ENCODE measurements around the gene RNF10. TPM values are rescaled to one million over a fixed set of nuclear protein-coding genes. Genes with fewer than 3 reads are reported as not detected.

RNF10 gene
- total RNA-seq, 1 donor = 122 TPM

DNA sequence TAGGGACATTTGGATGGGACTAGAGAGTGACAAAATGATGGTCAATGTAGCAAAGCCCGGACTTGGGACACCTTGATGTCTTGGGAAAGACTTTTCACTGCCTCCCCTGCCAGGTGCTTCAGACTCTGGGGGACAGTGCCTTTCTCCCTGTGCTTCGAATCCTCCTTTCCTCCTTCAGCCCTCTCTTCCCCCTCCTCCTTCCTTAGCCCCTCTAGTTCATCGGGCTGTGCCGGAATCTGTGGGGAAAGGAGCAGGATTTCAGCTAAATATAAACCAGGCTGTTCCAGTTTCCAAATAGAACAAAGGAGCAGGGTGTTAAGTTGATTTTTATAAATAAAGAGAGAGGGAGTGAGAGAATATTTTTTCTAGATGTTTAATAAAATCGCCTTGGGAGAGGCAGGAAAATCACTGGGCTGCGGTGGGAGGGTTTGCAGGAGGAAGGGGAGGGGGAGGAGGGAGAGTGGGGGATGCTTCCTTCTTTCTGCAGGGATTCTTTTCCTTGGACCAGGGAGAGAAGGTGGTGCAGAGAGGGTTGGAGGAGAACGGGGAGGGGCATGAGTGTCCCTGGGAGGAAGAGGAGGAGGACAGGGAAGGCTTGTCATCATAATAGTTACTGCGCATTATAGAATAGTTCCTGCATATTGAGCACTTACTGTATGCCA, 84.9 kb downstream of the RNF10 start:
- Histone ChIP-seq H3K79me2 (ENCODE audit: insufficient read depth, low read length) (no peaks in the 10 kb centered on the region), H3K4me3 (ENCODE audit: insufficient read depth, low read length) (no peak overlapping the region), H4K20me1 (ENCODE audit: insufficient read depth, low read length) (no peaks in the 10 kb centered on the region), H3K4me1 (ENCODE audit: insufficient read depth, low read length) (no peaks in the 10 kb centered on the region), H3K4me2 (ENCODE audit: insufficient read depth, low read length) (no peak overlapping the region), H3K9me3 (ENCODE audit: low read depth, low read length) (no peaks in the 10 kb centered on the region), H3K36me3 (ENCODE audit: insufficient read depth, low read length) (no peaks in the 10 kb centered on the region), H2AFZ (ENCODE audit: low read length) (no peak overlapping the region), H3K27ac (ENCODE audit: low read depth, low read length) (no peak overlapping the region), H3K27me3 (ENCODE audit: insufficient read depth, low read length) (peaks cover 24% of the 10 kb centered on the region)
- no peak for DNase-seq (ENCODE audit: insufficient read length, low spot score, missing footprints)
- TF ChIP-seq, protein P1, sequence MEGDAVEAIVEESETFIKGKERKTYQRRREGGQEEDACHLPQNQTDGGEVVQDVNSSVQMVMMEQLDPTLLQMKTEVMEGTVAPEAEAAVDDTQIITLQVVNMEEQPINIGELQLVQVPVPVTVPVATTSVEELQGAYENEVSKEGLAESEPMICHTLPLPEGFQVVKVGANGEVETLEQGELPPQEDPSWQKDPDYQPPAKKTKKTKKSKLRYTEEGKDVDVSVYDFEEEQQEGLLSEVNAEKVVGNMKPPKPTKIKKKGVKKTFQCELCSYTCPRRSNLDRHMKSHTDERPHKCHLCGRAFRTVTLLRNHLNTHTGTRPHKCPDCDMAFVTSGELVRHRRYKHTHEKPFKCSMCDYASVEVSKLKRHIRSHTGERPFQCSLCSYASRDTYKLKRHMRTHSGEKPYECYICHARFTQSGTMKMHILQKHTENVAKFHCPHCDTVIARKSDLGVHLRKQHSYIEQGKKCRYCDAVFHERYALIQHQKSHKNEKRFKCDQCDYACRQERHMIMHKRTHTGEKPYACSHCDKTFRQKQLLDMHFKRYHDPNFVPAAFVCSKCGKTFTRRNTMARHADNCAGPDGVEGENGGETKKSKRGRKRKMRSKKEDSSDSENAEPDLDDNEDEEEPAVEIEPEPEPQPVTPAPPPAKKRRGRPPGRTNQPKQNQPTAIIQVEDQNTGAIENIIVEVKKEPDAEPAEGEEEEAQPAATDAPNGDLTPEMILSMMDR (IDR thresholded peaks at IDR 0.05; ENCODE audit: extremely low read depth, low read depth, low read length) = no peak

DNA sequence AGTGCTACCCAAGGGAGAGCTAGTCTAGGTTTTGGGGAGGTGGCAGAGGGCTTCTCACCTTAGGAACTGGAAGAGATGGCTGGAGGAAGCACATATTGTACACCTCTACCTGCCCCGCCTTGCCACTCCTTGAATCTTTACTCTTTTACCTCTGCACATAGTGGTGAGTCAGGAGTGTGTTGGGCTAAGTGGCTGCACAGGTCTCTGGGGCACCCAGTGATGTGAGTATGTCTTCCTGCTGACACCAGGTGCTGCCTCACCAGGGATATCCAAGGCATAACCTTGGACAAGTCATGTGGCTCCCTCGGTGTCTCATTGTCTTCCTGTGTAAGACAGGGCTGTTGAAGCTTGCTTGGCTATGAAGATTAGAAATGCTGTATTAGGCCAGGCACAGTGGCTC, 86.5 kb downstream of the RNF10 start:
- TF ChIP-seq, protein P1 (IDR thresholded peaks at IDR 0.05; ENCODE audit: extremely low read depth, low read depth, low read length) = no peak
- DNase-seq (ENCODE audit: insufficient read length, low spot score, missing footprints) = no peak
- Histone ChIP-seq H3K36me3 (ENCODE audit: insufficient read depth, low read length) (no peaks in the 10 kb centered on the region), H3K9me3 (ENCODE audit: low read depth, low read length) (no peaks in the 10 kb centered on the region), H4K20me1 (ENCODE audit: insufficient read depth, low read length) (no peaks in the 10 kb centered on the region), H3K4me3 (ENCODE audit: insufficient read depth, low read length) (no peak overlapping the region), H3K4me2 (ENCODE audit: insufficient read depth, low read length) (no peak overlapping the region), H3K4me1 (ENCODE audit: insufficient read depth, low read length) (no peaks in the 10 kb centered on the region), H3K79me2 (ENCODE audit: insufficient read depth, low read length) (no peaks in the 10 kb centered on the region), H3K27ac (ENCODE audit: low read depth, low read length) (no peak overlapping the region), H3K27me3 (ENCODE audit: insufficient read depth, low read length) (peaks cover 20% of the 10 kb centered on the region), H2AFZ (ENCODE audit: low read length) (no peak overlapping the region)

DNA sequence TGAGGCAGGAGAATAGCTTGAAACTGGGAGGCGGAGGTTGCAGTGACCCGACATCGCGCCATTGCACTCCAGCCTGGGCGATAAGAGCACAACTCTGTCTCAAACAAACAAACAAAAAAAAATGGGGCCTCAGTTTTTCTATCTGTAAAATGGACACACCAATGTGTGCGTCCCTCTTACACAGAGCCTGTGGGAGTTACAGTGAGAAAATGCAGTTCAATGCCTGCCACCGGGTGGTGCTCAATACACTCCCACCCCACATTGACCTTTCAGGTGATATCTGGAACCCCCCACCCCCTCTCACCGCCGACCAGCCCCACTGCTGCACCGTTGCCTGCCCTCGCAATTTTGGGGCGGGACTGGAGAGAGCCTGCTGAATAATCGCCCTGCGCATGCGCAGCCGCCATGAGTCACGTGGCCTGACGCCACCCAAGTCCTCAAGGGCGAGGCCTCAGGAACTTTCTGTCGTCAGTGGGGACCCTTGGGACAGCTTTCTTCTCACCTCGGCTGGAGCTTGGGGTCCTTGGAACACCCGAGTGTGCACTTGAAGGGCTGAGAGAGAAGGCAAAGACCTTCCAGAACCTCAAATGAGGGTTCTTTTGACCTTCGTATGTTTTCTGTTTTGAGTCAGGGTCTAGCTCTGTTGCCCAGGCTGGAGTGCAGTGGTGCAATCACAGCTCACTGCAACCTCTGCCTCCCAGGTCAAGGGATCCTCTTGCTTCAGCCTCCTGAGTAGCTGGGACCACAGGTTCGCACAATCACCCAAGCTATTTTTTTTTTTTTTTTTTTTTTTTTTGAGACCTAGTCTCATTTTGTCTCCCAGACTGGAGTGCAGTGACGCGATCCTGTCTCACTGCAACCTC, 91.6 kb downstream of the RNF10 start:
- TF ChIP-seq, protein P1 (IDR thresholded peaks at IDR 0.05; ENCODE audit: extremely low read depth, low read depth, low read length) = no peak
- no peaks in the 10 kb centered on the region for H3K9me3 ChIP-seq (ENCODE audit: low read depth, low read length)
- no peak overlapping the region for H3K27ac ChIP-seq (ENCODE audit: low read depth, low read length)
- H3K27me3 ChIP-seq (ENCODE audit: insufficient read depth, low read length) = peaks cover 7% of the 10 kb centered on the region
- H3K4me3 ChIP-seq (ENCODE audit: insufficient read depth, low read length) = no peak overlapping the region
- DNase-seq (ENCODE audit: insufficient read length, low spot score, missing footprints) = no peak
- H4K20me1 ChIP-seq (ENCODE audit: insufficient read depth, low read length) = no peaks in the 10 kb centered on the region
- H2AFZ ChIP-seq (ENCODE audit: low read length) = no peak overlapping the region
- H3K79me2 ChIP-seq (ENCODE audit: insufficient read depth, low read length) = no peaks in the 10 kb centered on the region
- no peaks in the 10 kb centered on the region for H3K4me1 ChIP-seq (ENCODE audit: insufficient read depth, low read length)
- H3K4me2 ChIP-seq (ENCODE audit: insufficient read depth, low read length) = no peak overlapping the region
- no peaks in the 10 kb centered on the region for H3K36me3 ChIP-seq (ENCODE audit: insufficient read depth, low read length)

Small RNA genes within 50 kb of the gene (small RNA-seq; reads per million reads assigned to genes)
- gene RF00019 = not detected

Other genes starting within 250 kb of the RNF10 start
- gene RNU4-2, start 242.5 kb upstream of the RNF10 start, total RNA-seq = under 0.01 TPM in 2 replicates
- gene RNU4-1, start 241.1 kb upstream of the RNF10 start, total RNA-seq = under 0.01 TPM in 2 replicates
- 1.1 and 1.2 TPM in 2 replicates for gene SIRT4, start 232.0 kb upstream of the RNF10 start, total RNA-seq
- not detected in 2 replicates for gene PLA2G1B, start 206.6 kb upstream of the RNF10 start, total RNA-seq
- gene MSI1, start 165.2 kb upstream of the RNF10 start, total RNA-seq = under 0.01 TPM in 2 replicates
- gene COX6A1, start 96.2 kb upstream of the RNF10 start, total RNA-seq = 224 and 256 TPM in 2 replicates
- 19.2 and 19.9 TPM in 2 replicates for gene TRIAP1, start 88.0 kb upstream of the RNF10 start, total RNA-seq
- gene GATC, start 87.9 kb upstream of the RNF10 start, total RNA-seq = 14.5 and 20.0 TPM in 2 replicates
- 103 and 107 TPM in 2 replicates for gene SRSF9, start 64.6 kb upstream of the RNF10 start, total RNA-seq
- gene DYNLL1, start 38.2 kb upstream of the RNF10 start, total RNA-seq = 162 and 168 TPM in 2 replicates
- 15.2 and 19.2 TPM in 2 replicates for gene COQ5, start 5.2 kb upstream of the RNF10 start, total RNA-seq
- 19.4 and 26.8 TPM in 2 replicates for gene POP5, start 47.0 kb downstream of the RNF10 start, total RNA-seq
- not detected in 2 replicates for gene CABP1, start 106.3 kb downstream of the RNF10 start, total RNA-seq
- 85.2 and 89.8 TPM in 2 replicates for gene MLEC, start 152.8 kb downstream of the RNF10 start, total RNA-seq
- gene UNC119B, start 176.1 kb downstream of the RNF10 start, total RNA-seq = 23.2 and 24.5 TPM in 2 replicates
- gene ACADS, start 191.5 kb downstream of the RNF10 start, total RNA-seq = 10.5 and 12.7 TPM in 2 replicates